ENCODE data around the gene PPA2. TPM values are rescaled to one million over a fixed set of nuclear protein-coding genes. Genes with fewer than 3 reads are reported as not detected.

PPA2 gene
- total RNA-seq, 1 experiment from 2014 or later = 74.5 TPM

- no TSS peak for BruUV-seq (replicated peaks)
- Histone ChIP-seq H3K79me2 (ENCODE audit: low read depth) (no peaks in the 10 kb centered on the region), H3F3A (ENCODE audit: insufficient read depth, low read depth) (no peaks in the 10 kb centered on the region), H3K4me1 (replicated peaks; ENCODE audit: insufficient read depth) (no peaks in the 10 kb centered on the region), H3K27me3 (ENCODE audit: insufficient read depth, low read depth) (no peaks in the 10 kb centered on the region), H3K4me3 (no peak overlapping the region), H3K36me3 (ENCODE audit: low read depth) (no peaks in the 10 kb centered on the region; the same call in none of the 2 replicates), H4K20me1 (ENCODE audit: insufficient read depth) (no peaks in the 10 kb centered on the region), H2AFZ (no peak overlapping the region), H3K9me3 (ENCODE audit: insufficient read depth, low read depth) (no peaks in the 10 kb centered on the region), H3K9me2 (ENCODE audit: insufficient read depth) (no peaks in the 10 kb centered on the region), H3K4me2 (no peak overlapping the region), H3K27ac (no peak overlapping the region)
- no peak for TF ChIP-seq EZH2 (IDR thresholded peaks at IDR 0.05; ENCODE audit: low read depth)
- no peak for TF ChIP-seq CTCF (conservative IDR thresholded peaks at IDR 0.05)
- intact Hi-C loops (cut with micrococcal nuclease; ENCODE audit: unreplicated experiment) = no loop called here
- DNase-seq = no peak
- POLR2A ChIA-PET (ENCODE audit: unreplicated experiment) = no interaction called here
- CTCF ChIA-PET = interaction anchor here (0.7 kb wide), 1 partner anchor 1359 kb away, joined by 4 read pairs; no protein-coding TSS in a partner anchor
These were observed 40.4 kb downstream of the PPA2 start for GRCh38 chr4:105433421-105433820.

DNA sequence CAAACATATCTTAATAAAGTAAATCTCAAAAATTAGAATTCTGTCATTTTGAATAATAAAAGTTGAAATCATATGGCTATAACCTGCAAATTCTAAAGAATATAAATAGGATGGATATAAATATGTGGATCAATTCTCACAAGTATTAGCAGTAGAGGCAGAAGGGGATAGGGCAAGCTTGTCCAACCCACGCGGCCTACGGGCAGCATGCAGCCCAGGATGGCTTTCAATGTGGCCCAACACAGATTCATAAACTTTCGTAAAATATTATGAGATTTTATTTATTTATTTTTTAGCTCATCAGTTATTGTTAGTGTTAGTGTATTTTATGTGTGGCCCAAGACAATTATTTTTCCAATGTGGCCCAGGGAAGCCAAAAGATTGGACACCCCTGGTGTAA, 41.4 kb downstream of the PPA2 start:
- CTCF ChIA-PET = no interaction called here
- POLR2A ChIA-PET (ENCODE audit: unreplicated experiment) = no interaction called here

GRCh38 chr4:105430811-105431210, 43.1 kb downstream of the PPA2 start:
- no peak for DNase-seq
- H3K27me3 ChIP-seq (ENCODE audit: insufficient read depth, low read depth) = no peaks in the 10 kb centered on the region
- no peak for TF ChIP-seq EZH2 (IDR thresholded peaks at IDR 0.05; ENCODE audit: low read depth)
- TF ChIP-seq CTCF (conservative IDR thresholded peaks at IDR 0.05) = no peak
- no peaks in the 10 kb centered on the region for H3K9me3 ChIP-seq (ENCODE audit: insufficient read depth, low read depth)
- no peak overlapping the region for H3K27ac ChIP-seq
- H3F3A ChIP-seq (ENCODE audit: insufficient read depth, low read depth) = no peaks in the 10 kb centered on the region
- no peak overlapping the region for H2AFZ ChIP-seq
- ChIA-PET POLR2A (ENCODE audit: unreplicated experiment) (no interaction called here), CTCF (no interaction called here)
- BruUV-seq (replicated peaks) = no TSS peak
- no peaks in the 10 kb centered on the region for H3K9me2 ChIP-seq (ENCODE audit: insufficient read depth)
- no peak overlapping the region for H3K4me2 ChIP-seq
- no peak overlapping the region for H3K4me3 ChIP-seq
- H4K20me1 ChIP-seq (ENCODE audit: insufficient read depth) = no peaks in the 10 kb centered on the region
- H3K4me1 ChIP-seq (replicated peaks; ENCODE audit: insufficient read depth) = no peaks in the 10 kb centered on the region
- H3K79me2 ChIP-seq (ENCODE audit: low read depth) = no peaks in the 10 kb centered on the region
- H3K36me3 ChIP-seq (ENCODE audit: low read depth) = no peaks in the 10 kb centered on the region; the same call in 1 of the 2 replicates
- intact Hi-C loops (cut with micrococcal nuclease; ENCODE audit: unreplicated experiment) = no loop called here

More for the DNA sequence above, 41.4 kb downstream of the PPA2 start:
- Histone ChIP-seq H2AFZ (no peak overlapping the region), H4K20me1 (ENCODE audit: insufficient read depth) (no peaks in the 10 kb centered on the region), H3K4me2 (no peak overlapping the region), H3K79me2 (ENCODE audit: low read depth) (no peaks in the 10 kb centered on the region), H3K4me3 (no peak overlapping the region), H3K4me1 (replicated peaks; ENCODE audit: insufficient read depth) (no peaks in the 10 kb centered on the region), H3K27me3 (ENCODE audit: insufficient read depth, low read depth) (no peaks in the 10 kb centered on the region), H3K9me3 (ENCODE audit: insufficient read depth, low read depth) (no peaks in the 10 kb centered on the region), H3F3A (ENCODE audit: insufficient read depth, low read depth) (no peaks in the 10 kb centered on the region), H3K9me2 (ENCODE audit: insufficient read depth) (no peaks in the 10 kb centered on the region), H3K27ac (no peak overlapping the region), H3K36me3 (ENCODE audit: low read depth) (no peaks in the 10 kb centered on the region; the same call in none of the 2 replicates)
- no peak for TF ChIP-seq EZH2 (IDR thresholded peaks at IDR 0.05; ENCODE audit: low read depth)
- no peak for TF ChIP-seq CTCF (conservative IDR thresholded peaks at IDR 0.05)
- BruUV-seq (replicated peaks) = no TSS peak
- intact Hi-C loops (cut with micrococcal nuclease; ENCODE audit: unreplicated experiment) = no loop called here
- no peak for DNase-seq
